Measurements from ENCODE around the gene ZNF417. TPM values are rescaled to one million over a fixed set of nuclear protein-coding genes. Genes with fewer than 3 reads are reported as not detected.
A peak's percentile ranks its signal among the peaks of the same experiment; 100 is the strongest.
"Not testable (repeated sequence)": the region's sequence is repeated elsewhere in the genome, so short reads cannot be mapped to it uniquely, and the experiment has no call there.

The ZNF417 gene
- total RNA-seq, 4 donors from 2014 or later, result 8.0 to 18.5 (median 10.8) TPM

GRCh38 chr19:57887195-57887941 is 29.0 kb downstream of the ZNF417 start:
- peak overlapping the region; percentile 52 for H3K4me3 ChIP-seq

DNA sequence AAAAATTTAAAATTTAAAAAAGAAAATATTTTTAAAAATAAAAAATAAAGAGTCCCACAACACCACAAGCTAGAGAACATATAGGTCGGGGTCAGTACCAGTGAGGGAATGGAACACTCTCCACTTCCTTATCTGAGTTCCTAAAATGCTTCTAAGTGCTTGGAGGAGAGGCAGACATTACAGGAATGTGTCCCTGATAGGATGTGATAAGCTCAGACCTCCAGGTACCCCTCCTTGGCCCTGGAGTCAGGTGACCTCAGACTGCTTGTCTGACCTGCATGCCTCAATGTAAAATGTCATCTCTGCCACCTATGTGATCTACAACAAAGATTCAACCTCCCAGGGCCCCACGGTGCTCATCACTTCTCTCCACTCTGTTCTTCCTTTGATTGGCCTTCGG is 30.3 kb downstream of the ZNF417 start:
- TF ChIP-seq POLR2A (IDR thresholded peaks at IDR 0.05), result no peak
- TF ChIP-seq CTCF (IDR thresholded peaks at IDR 0.05), result no peak
- TF ChIP-seq POLR2AphosphoS5 (IDR thresholded peaks at IDR 0.05), result no peak
- TF ChIP-seq EP300 (IDR thresholded peaks at IDR 0.05), result no peak
- H3K27me3 ChIP-seq, result no peaks in the 10 kb centered on the region
- WGBS, result 88% methylated on average over 3 of the region's 3 CpGs
- peaks cover 6% of the 10 kb centered on the region for H3K4me1 ChIP-seq
- H3K4me3 ChIP-seq, result no peak overlapping the region
- no peak overlapping the region for H3K27ac ChIP-seq
- no peak for DNase-seq (ENCODE audit: low spot score in 2 of 2)
- H3K36me3 ChIP-seq, result peaks cover 15% of the 10 kb centered on the region
- H3K9me3 ChIP-seq, result no peaks in the 10 kb centered on the region

More at GRCh38 chr19:57887195-57887941, 29.0 kb downstream of the ZNF417 start:
- Histone ChIP-seq H3K27ac (no peak overlapping the region), H3K27me3 (no peaks in the 10 kb centered on the region), H3K9me3 (no peaks in the 10 kb centered on the region), H3K36me3 (peaks cover 15% of the 10 kb centered on the region), H3K4me1 (peaks cover 6% of the 10 kb centered on the region)
- DNase-seq (ENCODE audit: low spot score in 2 of 2), result no peak
- TF ChIP-seq CTCF (IDR thresholded peaks at IDR 0.05), result no peak
- WGBS, result 24% methylated on average over 6 of the region's 6 CpGs

DNA sequence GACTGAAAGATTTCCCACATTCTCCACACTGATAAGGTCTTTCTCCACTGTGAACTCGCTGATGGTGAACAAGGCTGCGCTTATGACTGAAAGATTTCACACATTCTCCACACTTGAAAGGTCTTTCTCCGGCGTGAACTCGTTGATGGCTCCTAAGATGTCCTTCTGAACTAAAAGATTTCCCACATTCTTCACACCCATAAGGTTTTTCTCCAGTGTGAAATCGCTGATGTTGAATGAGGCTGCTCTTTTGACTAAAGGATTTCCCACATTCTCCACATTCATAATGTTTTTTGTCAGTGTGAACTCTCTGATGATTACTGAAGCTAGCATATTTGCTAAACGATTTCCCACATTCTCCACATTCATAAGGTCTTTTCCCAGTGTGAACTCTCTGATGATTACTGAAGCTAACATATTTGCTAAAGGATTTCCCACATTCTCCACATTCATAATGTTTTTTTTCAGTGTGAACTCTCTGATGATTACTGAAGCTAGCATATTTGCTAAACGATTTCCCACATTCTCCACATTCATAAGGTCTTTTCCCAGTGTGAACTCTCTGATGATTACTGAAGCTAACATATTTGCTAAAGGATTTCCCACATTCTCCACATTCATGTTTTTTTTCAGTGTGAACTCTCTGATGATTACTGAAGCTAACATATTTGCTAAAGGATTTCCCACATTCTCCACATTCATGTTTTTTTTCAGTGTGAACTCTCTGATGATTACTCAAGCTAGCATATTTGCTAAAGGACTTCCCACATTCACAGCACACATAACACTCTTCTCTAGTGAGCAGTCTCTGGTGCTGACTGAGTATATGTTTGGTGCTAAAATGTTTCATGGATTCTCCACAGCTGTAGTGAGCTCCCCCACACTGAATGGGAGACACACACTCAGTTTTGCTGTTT is 42.3 kb downstream of the ZNF417 start:
- not testable (repeated sequence) for H3K4me1 ChIP-seq; H3K27me3 ChIP-seq; H3K4me3 ChIP-seq; H3K27ac ChIP-seq; DNase-seq (ENCODE audit: low spot score in 2 of 2)
- Histone ChIP-seq H3K36me3 (peaks cover 45% of the 10 kb centered on the region), H3K9me3 (peaks cover 51% of the 10 kb centered on the region)
- 97% methylated on average over 8 of the region's 8 CpGs for WGBS

DNA sequence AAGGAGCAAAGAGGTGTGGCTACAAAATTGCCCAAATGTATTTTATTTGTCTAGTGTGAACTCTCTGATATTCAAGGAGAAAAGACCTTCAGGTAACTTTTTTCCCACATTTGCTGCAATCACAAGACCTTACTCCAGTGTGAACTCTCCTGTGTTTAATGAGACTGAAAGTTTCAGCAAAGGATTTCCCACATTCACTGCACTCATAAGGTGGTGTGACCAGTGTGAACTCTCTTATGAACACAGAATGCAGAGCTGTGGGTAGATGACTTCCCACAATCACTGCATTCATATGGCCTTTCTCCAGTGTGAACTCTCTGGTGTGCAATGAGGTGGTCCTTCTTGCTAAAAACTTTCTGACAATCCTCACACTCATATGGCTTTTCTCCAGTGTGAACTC is 43.9 kb downstream of the ZNF417 start:
- H3K9me3 ChIP-seq, result peaks cover 55% of the 10 kb centered on the region
- H3K27ac ChIP-seq, result no peak overlapping the region
- DNase-seq (ENCODE audit: low spot score in 2 of 2), result no peak
- H3K4me3 ChIP-seq, result no peak overlapping the region
- H3K36me3 ChIP-seq, result peaks cover 45% of the 10 kb centered on the region
- H3K4me1 ChIP-seq, result no peaks in the 10 kb centered on the region
- no peak for TF ChIP-seq EP300 (IDR thresholded peaks at IDR 0.05)
- no peak for TF ChIP-seq CTCF (IDR thresholded peaks at IDR 0.05)
- TF ChIP-seq POLR2A (IDR thresholded peaks at IDR 0.05), result no peak
- H3K27me3 ChIP-seq, result no peaks in the 10 kb centered on the region

DNA sequence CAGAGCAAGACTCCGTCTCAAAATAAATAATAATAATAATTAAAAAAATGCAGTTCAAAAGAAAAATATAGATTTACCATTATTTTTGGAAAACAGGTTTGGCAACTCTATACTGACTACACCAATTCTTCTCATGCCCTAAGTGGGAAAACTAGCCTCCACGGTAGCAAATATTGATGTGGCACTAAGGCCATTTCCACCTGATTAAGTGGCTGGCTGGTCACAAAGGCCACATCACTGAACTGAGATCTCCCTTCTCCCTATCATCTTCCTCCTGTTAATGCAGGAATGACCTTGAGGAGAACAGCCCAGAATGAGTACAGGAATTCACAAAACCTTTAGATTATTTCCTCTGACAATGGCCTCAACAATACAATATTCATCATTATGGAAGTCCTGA is 46.2 kb downstream of the ZNF417 start:
- Histone ChIP-seq H3K9me3 (peaks cover 56% of the 10 kb centered on the region), H3K4me3 (no peak overlapping the region), H3K4me1 (no peaks in the 10 kb centered on the region), H3K36me3 (peaks cover 52% of the 10 kb centered on the region), H3K27me3 (no peaks in the 10 kb centered on the region), H3K27ac (no peak overlapping the region)
- WGBS, result 89% methylated on average over 2 of the region's 2 CpGs
- no peak for DNase-seq (ENCODE audit: low spot score in 2 of 2)
- TF ChIP-seq POLR2A (IDR thresholded peaks at IDR 0.05), result no peak
- TF ChIP-seq EP300 (IDR thresholded peaks at IDR 0.05), result no peak
- no peak for TF ChIP-seq CTCF (IDR thresholded peaks at IDR 0.05)
- TF ChIP-seq POLR2AphosphoS5 (IDR thresholded peaks at IDR 0.05), result no peak

DNA sequence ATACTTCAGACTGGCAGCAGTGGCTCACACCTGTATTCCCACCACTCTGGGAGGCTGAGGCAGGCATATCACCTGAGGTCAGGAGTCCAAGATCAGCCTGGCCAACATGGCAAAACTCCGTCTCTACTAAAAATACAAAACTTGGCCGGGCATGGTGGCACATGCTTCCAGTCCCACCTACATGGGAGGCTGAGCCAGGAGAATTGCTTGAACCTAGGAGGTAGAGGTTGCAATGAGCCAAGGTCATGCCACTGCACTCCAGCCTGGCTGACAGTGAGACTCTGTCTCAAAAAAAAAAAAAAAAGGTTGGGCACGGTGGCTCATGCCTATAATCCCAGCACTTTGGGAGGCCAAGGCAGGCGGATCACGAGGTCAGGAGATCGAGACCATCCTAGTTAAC is 46.7 kb downstream of the ZNF417 start:
- not testable (repeated sequence) for H3K4me3 ChIP-seq; H3K27ac ChIP-seq; DNase-seq (ENCODE audit: low spot score in 2 of 2); H3K27me3 ChIP-seq; H3K4me1 ChIP-seq
- peaks cover 56% of the 10 kb centered on the region for H3K9me3 ChIP-seq
- 96% methylated on average over 6 of the region's 6 CpGs for WGBS
- H3K36me3 ChIP-seq, result peaks cover 56% of the 10 kb centered on the region

All from suprapubic skin (tissue), 4 donors.